HFFc6 (cell line): ENCODE data around the gene HIF1A. TPM values are rescaled to one million over a fixed set of nuclear protein-coding genes. Genes with fewer than 3 reads are reported as not detected.
"Not testable (repeated sequence)": the region's sequence is repeated elsewhere in the genome, so short reads cannot be mapped to it uniquely, and the experiment has no call there.

Source experiments
- DNase-seq: peaks from one replicate; pipeline ENCODE4 v3.0.0-alpha.2; 2018
- H3K27ac Mint-ChIP-seq: 2 replicates; pipeline ENCODE4 v1.8.0; 2020; ENCODE audit warnings: mild to moderate bottlenecking, mixed read lengths
- H3K27me3 Mint-ChIP-seq: 2 replicates; pipeline ENCODE4 v1.8.0; 2021; ENCODE audit warnings: mild to moderate bottlenecking, moderate library complexity, mixed read lengths; ENCODE audit not compliant: insufficient read depth
- H3K36me3 Mint-ChIP-seq: 2 replicates; pipeline ENCODE4 v1.8.0; 2021; ENCODE audit warnings: low read depth, mixed read lengths
- H3K4me1 Mint-ChIP-seq: 2 replicates; pipeline ENCODE4 v1.8.0; 2020; ENCODE audit warnings: low read depth, mixed read lengths
- H3K4me3 Mint-ChIP-seq: 2 replicates; pipeline ENCODE4 v1.8.0; 2020; ENCODE audit warnings: mild to moderate bottlenecking, moderate library complexity, mixed read lengths
- H3K9me3 Mint-ChIP-seq: 2 replicates; pipeline ENCODE4 v1.8.0; 2020; ENCODE audit warnings: mild to moderate bottlenecking, mixed read lengths
- CTCF ChIP-seq: fragments of 200-600 bp; sonication (generic); IDR thresholded peaks from 2 replicates; pipeline ENCODE4 v1.5.0; 2021; ENCODE audit warnings: antibody characterized with exemption, mild to moderate bottlenecking
- total RNA-seq, 6 experiments: library from RNA; stranded (reverse); fragmentation: NEBNext Ultra II Directional; extraction: Animal tissue kit (Norgen Biotek cat#: 25700); gene quantifications; 2 replicates in 1 of 6; 3 replicates in 5 of 6; pipeline ENCODE4 v1.2.3, GENCODE V29; 2021

The HIF1A gene
- total RNA-seq, 6 experiments from 2014 or later: 217 to 265 (median 233) TPM

DNA sequence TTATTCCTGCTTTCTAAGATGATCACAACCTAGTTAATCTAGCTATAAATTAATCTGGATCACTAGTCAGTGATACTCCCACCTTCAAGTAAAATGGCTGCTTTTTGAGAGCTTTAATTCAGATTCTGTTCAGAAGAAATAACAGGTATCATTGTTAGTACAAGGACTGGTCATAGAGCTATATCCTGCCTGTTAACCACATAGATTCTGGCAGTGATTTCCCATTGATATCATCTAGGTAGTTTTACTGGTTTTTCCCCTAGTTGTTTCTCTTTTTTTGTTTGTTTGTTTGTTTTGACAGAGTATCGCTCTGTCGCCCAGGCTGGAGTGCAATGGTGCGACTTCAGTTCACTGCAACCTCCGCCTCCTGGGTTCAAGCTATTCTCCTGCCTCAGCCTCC, 39.0 kb upstream of the HIF1A start:
- H3K4me1 Mint-ChIP-seq: peaks cover 45% of the 10 kb centered on the region
- H3K27ac Mint-ChIP-seq: no peak overlapping the region
- H3K36me3 Mint-ChIP-seq: no peaks in the 10 kb centered on the region
- peaks cover 1% of the 10 kb centered on the region for H3K27me3 Mint-ChIP-seq
- no peak for TF ChIP-seq CTCF
- DNase-seq: no peak
- no peak overlapping the region for H3K4me3 Mint-ChIP-seq
- no peaks in the 10 kb centered on the region for H3K9me3 Mint-ChIP-seq

- H3K4me3 Mint-ChIP-seq, H3K36me3 Mint-ChIP-seq, H3K9me3 Mint-ChIP-seq, H3K27ac Mint-ChIP-seq, DNase-seq, H3K27me3 Mint-ChIP-seq: not testable (repeated sequence)
- H3K4me1 Mint-ChIP-seq: peaks cover 53% of the 10 kb centered on the region
Observed at GRCh38 chr14:61658111-61658510, 37.2 kb upstream of the HIF1A start.

GRCh38 chr14:61659582-61659981, 35.7 kb upstream of the HIF1A start:
- no peak overlapping the region for H3K4me3 Mint-ChIP-seq
- no peak for DNase-seq
- peaks cover 44% of the 10 kb centered on the region for H3K4me1 Mint-ChIP-seq
- no peaks in the 10 kb centered on the region for H3K9me3 Mint-ChIP-seq
- no peak for TF ChIP-seq CTCF
- H3K27me3 Mint-ChIP-seq: peaks cover 1% of the 10 kb centered on the region
- H3K27ac Mint-ChIP-seq: no peak overlapping the region
- H3K36me3 Mint-ChIP-seq: no peaks in the 10 kb centered on the region

- Mint-ChIP-seq H3K36me3 (no peaks in the 10 kb centered on the region), H3K4me3 (peak overlapping the region; percentile 20), H3K4me1 (peaks cover 42% of the 10 kb centered on the region), H3K27me3 (no peaks in the 10 kb centered on the region; the same call in 1 of the 2 replicates), H3K9me3 (no peaks in the 10 kb centered on the region), H3K27ac (peak overlapping the region; percentile 83)
- TF ChIP-seq CTCF: no peak
- peak; percentile 4 for DNase-seq
Observed at GRCh38 chr14:61661471-61662400, 33.6 kb upstream of the HIF1A start.

- TF ChIP-seq CTCF: no peak
- Mint-ChIP-seq H3K27me3 (no peaks in the 10 kb centered on the region; the same call in 1 of the 2 replicates), H3K9me3 (no peaks in the 10 kb centered on the region), H3K36me3 (no peaks in the 10 kb centered on the region), H3K4me3 (0 out of 2 replicates have a peak overlapping the region, but pooled peaks have one; percentile 11), H3K27ac (peak overlapping the region; percentile 83), H3K4me1 (peaks cover 42% of the 10 kb centered on the region)
- DNase-seq: peak; percentile 62
Observed at GRCh38 chr14:61662437-61663311, 32.6 kb upstream of the HIF1A start.
